ENCODE results near the gene ALDH4A1.

DNA sequence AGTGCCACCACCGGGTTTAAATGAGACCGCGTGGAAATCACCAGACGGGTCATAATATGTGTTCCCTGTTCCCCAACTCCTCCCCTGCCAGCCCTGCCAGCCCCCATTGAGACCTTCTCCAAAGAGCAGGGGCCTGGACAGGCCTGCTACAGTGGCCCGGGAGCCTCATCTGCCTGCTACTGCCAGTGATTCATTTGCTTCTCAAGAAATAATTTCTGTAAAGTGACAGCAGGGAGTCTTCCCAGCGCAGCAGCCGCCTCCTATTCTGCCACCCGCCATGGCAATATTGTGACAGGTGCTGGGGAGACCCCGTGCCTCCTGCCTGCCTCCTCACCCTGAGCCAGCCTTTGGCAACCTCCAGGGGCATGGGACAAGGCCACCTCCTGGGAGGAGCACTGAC, 45.2 kb upstream of the ALDH4A1 start:
- no peak for TF ChIP-seq EZH2 (IDR thresholded peaks at IDR 0.05; ENCODE audit: insufficient read depth, low read length)
- TF ChIP-seq, protein P1, sequence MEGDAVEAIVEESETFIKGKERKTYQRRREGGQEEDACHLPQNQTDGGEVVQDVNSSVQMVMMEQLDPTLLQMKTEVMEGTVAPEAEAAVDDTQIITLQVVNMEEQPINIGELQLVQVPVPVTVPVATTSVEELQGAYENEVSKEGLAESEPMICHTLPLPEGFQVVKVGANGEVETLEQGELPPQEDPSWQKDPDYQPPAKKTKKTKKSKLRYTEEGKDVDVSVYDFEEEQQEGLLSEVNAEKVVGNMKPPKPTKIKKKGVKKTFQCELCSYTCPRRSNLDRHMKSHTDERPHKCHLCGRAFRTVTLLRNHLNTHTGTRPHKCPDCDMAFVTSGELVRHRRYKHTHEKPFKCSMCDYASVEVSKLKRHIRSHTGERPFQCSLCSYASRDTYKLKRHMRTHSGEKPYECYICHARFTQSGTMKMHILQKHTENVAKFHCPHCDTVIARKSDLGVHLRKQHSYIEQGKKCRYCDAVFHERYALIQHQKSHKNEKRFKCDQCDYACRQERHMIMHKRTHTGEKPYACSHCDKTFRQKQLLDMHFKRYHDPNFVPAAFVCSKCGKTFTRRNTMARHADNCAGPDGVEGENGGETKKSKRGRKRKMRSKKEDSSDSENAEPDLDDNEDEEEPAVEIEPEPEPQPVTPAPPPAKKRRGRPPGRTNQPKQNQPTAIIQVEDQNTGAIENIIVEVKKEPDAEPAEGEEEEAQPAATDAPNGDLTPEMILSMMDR (IDR thresholded peaks at IDR 0.05; ENCODE audit: insufficient read depth, low read depth, low read length): no peak

All from astrocyte (in vitro differentiated cells and primary cell).